H1 (cell line): ENCODE results near the gene ENKUR. TPM values are rescaled to one million over a fixed set of nuclear protein-coding genes. Genes with fewer than 3 reads are reported as not detected.

Experiments used
- CBX8 ChIP-seq: fragments of 300-800, 300-1000 bp; sonication (generic); IDR thresholded peaks from 2 replicates; pipeline ENCODE4 v1.7.1; 2016; ENCODE audit warnings: low read depth, low read length, borderline replicate concordance
- polyA plus RNA-seq, 7 experiments: library from polyadenylated mRNA; depleted of rRNA in 3 of 7; stranded (reverse) in 5 of 7; unstranded in 2 of 7; fragments of >200 nt in 5 of 7; fragments of 200-250 nt in 2 of 7; gene quantifications; 1 replicate in 5 of 7; 2 replicates in 1 of 7; 4 replicates in 1 of 7; pipeline versions ENCODE4 v1.2.1 to v1.2.3, GENCODE V29; 2011 to 2013; ENCODE audit warnings: missing spikeins in 2 of 7, mixed read lengths in 2 of 7
- total RNA-seq: library from RNA; stranded (reverse); fragmentation: NEBNext Ultra II Directional; extraction: Animal tissue kit (Norgen Biotek cat#: 25700); gene quantifications from 2 replicates; pipeline ENCODE4 v1.2.1, GENCODE V29; 2021
- TF ChIP-seq, protein P1 (sequence below): fragments of 300-600 bp; sonication (generic); IDR thresholded peaks from 2 replicates; pipeline ENCODE4 v1.7.1; 2012; ENCODE audit warnings: low read length, moderate library complexity, mild to moderate bottlenecking, inconsistent platforms; ENCODE audit not compliant: insufficient replicate concordance
- TF ChIP-seq, protein P2 (sequence below): IDR thresholded peaks from 2 replicates; pipeline ENCODE4 v1.6.1; 2012; ENCODE audit warnings: inconsistent platforms

ENKUR gene
- total and polyA plus RNA-seq, 2 of the 8 experiments (the other 6 are each of a cell fraction or from before 2014, with no cell fraction given), result not detected

- TF ChIP-seq, protein P1, sequence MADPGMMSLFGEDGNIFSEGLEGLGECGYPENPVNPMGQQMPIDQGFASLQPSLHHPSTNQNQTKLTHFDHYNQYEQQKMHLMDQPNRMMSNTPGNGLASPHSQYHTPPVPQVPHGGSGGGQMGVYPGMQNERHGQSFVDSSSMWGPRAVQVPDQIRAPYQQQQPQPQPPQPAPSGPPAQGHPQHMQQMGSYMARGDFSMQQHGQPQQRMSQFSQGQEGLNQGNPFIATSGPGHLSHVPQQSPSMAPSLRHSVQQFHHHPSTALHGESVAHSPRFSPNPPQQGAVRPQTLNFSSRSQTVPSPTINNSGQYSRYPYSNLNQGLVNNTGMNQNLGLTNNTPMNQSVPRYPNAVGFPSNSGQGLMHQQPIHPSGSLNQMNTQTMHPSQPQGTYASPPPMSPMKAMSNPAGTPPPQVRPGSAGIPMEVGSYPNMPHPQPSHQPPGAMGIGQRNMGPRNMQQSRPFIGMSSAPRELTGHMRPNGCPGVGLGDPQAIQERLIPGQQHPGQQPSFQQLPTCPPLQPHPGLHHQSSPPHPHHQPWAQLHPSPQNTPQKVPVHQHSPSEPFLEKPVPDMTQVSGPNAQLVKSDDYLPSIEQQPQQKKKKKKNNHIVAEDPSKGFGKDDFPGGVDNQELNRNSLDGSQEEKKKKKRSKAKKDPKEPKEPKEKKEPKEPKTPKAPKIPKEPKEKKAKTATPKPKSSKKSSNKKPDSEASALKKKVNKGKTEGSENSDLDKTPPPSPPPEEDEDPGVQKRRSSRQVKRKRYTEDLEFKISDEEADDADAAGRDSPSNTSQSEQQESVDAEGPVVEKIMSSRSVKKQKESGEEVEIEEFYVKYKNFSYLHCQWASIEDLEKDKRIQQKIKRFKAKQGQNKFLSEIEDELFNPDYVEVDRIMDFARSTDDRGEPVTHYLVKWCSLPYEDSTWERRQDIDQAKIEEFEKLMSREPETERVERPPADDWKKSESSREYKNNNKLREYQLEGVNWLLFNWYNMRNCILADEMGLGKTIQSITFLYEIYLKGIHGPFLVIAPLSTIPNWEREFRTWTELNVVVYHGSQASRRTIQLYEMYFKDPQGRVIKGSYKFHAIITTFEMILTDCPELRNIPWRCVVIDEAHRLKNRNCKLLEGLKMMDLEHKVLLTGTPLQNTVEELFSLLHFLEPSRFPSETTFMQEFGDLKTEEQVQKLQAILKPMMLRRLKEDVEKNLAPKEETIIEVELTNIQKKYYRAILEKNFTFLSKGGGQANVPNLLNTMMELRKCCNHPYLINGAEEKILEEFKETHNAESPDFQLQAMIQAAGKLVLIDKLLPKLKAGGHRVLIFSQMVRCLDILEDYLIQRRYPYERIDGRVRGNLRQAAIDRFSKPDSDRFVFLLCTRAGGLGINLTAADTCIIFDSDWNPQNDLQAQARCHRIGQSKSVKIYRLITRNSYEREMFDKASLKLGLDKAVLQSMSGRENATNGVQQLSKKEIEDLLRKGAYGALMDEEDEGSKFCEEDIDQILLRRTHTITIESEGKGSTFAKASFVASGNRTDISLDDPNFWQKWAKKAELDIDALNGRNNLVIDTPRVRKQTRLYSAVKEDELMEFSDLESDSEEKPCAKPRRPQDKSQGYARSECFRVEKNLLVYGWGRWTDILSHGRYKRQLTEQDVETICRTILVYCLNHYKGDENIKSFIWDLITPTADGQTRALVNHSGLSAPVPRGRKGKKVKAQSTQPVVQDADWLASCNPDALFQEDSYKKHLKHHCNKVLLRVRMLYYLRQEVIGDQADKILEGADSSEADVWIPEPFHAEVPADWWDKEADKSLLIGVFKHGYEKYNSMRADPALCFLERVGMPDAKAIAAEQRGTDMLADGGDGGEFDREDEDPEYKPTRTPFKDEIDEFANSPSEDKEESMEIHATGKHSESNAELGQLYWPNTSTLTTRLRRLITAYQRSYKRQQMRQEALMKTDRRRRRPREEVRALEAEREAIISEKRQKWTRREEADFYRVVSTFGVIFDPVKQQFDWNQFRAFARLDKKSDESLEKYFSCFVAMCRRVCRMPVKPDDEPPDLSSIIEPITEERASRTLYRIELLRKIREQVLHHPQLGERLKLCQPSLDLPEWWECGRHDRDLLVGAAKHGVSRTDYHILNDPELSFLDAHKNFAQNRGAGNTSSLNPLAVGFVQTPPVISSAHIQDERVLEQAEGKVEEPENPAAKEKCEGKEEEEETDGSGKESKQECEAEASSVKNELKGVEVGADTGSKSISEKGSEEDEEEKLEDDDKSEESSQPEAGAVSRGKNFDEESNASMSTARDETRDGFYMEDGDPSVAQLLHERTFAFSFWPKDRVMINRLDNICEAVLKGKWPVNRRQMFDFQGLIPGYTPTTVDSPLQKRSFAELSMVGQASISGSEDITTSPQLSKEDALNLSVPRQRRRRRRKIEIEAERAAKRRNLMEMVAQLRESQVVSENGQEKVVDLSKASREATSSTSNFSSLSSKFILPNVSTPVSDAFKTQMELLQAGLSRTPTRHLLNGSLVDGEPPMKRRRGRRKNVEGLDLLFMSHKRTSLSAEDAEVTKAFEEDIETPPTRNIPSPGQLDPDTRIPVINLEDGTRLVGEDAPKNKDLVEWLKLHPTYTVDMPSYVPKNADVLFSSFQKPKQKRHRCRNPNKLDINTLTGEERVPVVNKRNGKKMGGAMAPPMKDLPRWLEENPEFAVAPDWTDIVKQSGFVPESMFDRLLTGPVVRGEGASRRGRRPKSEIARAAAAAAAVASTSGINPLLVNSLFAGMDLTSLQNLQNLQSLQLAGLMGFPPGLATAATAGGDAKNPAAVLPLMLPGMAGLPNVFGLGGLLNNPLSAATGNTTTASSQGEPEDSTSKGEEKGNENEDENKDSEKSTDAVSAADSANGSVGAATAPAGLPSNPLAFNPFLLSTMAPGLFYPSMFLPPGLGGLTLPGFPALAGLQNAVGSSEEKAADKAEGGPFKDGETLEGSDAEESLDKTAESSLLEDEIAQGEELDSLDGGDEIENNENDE, result no peak
- no peak for TF ChIP-seq CBX8
- TF ChIP-seq, protein P2, sequence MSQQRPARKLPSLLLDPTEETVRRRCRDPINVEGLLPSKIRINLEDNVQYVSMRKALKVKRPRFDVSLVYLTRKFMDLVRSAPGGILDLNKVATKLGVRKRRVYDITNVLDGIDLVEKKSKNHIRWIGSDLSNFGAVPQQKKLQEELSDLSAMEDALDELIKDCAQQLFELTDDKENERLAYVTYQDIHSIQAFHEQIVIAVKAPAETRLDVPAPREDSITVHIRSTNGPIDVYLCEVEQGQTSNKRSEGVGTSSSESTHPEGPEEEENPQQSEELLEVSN, result no peak
Measured at GRCh38 chr10:24983946-24984345, 32.0 kb downstream of the ENKUR start (continued).
